ENCODE measurements around the gene SST.
"Not testable (repeated sequence)": the region's sequence is repeated elsewhere in the genome, so short reads cannot be mapped to it uniquely, and the experiment has no call there.

SST gene

DNA sequence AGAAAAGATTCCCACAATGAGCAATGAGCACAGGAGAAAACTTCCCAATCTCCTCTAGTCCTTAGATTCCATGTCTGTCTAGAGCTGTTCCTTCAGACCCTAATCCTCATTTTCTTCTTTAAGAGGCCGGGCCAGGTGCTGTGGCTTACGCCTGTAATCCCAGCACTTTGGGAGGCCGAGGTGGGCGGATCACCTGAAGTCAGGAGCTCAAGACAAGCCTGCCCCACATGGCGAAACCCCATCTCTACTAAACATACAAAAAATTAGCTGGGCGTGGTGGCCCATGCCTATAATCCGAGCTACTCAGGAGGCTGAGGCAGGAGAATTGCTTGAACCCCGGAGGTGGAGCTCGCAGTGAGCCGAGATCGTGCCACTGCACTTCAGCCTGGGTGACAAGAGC is 11.6 kb upstream of the SST start:
- DNase-seq, result not testable (repeated sequence)

DNA sequence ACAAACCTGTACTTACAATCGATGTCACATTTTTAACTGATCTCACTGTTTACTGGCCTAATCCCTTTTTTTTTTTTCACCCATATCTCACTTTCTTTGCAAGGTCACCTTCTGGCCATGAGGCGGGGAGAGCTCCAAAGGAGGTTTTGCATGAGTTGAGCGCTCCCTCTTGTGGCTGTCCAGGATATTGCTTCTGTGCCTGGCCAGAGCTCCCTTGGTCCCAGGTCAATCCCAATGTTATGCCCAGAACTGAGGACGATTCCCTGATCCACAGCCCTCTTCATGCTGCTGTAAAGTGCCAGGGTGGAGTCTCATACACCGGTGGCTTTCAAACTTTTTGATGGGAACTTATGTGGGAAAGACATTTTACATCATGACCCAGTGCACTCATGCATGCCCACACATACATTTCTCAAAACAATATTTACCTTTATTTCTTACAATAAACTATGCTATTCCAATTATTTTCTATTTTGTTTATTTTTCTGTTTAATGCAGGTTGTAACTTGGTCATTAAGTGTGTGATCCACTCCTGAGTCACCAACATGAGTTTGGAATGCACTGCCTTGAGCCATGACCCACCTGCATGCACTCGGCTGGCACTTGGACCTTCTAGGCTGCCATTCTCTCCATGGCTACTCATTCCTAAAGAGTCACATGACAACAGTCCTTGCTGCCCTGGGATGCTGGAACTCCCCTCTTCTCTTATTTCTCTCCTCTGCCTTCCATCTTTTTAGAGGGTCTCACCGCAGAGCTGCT is 9.6 kb upstream of the SST start:
- peak in 4 of 5 experiments; percentile 16 to 50 (median 46) for DNase-seq

DNA sequence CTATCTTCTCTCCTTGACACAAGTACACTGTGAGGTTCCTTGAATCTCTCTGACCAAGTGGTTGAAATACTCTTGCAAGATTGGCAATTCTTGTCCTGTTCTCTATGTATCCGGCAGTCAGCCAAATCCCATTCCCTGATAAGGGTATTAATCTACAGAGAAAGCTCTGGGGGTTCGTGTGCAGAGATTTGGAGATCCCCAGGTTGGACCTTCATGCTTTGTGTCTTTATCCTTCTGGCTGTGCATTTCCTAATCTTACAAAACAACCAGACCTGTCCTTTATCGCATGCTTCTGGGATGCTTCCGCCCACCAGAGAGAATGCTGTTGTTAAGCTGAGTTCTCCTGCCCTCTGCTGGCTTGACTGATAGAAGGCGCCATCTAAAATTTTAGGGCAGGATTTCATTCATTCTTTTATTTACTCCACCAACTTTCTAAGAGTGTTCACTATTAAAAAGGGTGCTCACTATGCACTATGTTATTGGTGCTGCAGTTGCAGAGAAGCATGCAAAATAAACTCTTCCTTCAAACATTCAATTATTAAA is 8.6 kb upstream of the SST start:
- DNase-seq, result peak in 1 of 5 experiments; percentile 38

DNA sequence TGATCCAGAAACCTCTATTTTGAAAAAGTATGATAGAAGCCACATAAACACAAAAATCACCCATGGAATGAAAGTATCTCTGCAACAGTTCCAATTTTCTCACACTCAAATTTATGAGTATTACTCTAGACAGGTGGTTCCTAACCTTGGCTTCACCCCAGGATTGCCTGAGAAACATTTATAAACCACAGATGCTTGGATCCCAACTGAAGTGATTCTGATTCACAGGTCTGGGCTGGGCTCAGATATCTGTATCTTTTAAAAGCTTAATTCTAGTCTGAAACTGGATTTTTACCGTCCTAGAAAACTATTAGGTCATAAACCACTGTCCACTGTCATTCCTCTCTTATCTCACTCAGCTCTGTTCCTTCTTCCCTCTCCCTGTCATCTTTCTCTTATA is 7.4 kb upstream of the SST start:
- no peak for DNase-seq

DNA sequence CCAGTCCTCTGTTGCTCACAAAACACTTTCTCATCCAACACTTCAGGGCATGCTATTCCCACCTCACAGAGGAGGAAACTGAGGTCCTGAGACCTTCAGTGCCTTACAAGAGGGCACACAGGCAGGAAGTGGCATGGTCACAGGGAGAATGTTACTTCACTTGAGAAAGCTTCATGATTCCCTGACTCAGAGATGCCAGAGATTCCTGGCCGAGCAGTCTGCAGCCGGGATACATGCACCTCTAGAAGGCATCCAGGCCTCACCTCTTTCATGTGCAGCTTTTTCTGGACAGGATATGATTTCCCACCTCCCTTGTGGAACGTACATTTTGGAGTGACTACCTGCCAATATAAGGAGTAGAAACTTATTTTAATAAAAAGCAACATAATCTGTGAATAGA is 2.8 kb upstream of the SST start:
- no peak for DNase-seq

DNA sequence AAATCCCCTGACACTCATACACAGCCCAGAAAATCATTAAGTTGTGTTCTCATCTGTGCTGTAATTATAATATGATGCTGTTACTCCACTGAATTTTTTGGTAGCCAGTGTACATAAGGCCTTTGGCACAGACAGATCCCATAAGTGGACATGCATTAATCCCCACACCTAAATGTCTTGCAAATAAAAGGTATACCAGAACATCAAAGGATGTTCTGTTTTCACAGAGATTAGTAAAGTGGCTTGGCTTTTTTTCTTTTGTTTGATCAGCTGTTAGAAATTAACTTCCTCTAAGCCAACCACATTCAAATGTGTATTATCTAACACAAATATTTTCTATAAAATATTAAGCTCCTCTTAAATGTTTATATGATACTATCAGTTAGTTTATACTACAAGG is 2.7 kb downstream of the SST start:
- no peak for DNase-seq

DNA sequence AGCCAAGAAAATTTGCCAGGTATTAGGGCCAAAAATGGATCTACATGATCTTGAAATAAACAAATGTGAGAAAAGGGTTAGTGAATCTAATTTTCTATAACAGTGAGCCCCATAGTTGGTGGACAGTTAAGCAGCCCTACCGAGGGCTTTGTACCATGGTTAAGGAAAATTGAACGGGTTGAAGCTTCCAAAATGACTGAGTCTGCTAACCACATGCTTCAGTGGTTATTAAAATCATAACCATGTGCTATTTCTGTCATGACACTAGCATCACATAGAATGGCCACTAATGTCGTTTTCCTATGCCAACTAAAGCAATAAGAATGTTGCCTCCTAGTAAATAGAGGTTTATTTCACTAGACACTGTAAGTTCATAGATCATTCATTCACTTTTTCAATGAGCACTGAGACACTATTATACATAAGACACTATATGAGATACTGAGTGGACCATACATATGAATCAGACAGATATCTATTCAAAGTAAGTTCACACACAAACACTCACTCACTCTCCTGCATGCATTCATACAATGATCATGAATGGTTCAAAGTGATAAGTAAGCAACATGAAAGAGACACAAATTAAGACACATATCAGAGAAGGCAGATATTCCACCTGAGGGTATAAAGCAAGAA is 4.3 kb downstream of the SST start:
- no peak for DNase-seq

DNA sequence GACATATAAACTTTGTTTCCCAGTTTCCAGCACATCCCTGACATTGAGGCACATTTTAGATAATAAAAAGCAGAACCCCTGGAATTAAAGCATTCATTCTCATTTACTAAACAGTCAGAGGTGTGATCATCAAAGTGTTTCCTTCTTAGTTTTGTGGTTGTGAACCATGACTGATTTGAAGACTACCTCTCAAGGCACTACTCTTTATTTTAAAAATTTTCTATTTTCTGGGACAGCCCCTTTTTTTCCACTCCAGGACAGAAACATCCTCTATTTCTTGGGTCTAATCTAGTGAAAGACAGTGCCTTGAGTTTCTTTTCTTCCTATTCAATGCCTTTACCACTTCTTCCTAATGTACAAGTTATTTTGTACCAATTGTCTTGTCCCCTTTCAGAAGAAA is 5.2 kb downstream of the SST start:
- no peak for DNase-seq

DNA sequence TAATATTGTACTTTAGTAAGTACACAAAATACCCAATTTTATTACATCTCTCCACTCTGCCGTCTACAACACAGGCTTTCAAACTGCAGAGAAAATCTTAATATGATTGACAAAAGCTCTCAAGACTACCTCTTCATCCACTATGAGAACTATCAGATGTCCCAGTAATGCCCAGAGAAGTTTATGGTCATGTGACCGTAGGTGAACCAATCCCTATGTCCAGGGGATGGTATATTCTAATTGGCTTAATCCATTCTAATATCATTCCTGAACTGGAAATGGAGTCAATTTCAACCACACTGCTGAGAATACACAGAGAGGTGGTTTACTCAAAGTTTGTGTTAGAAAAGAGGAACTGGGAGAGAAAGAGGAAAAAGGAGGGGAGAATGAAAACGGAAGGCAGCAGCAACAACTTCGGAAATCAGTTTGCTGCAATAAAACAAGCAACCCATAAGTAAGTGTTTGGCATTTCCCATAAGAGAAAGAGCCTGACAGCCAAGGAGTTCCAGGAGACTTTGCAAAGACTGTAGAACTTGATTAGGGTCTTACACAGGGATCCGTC is 7.3 kb downstream of the SST start:
- DNase-seq, result no peak

DNA sequence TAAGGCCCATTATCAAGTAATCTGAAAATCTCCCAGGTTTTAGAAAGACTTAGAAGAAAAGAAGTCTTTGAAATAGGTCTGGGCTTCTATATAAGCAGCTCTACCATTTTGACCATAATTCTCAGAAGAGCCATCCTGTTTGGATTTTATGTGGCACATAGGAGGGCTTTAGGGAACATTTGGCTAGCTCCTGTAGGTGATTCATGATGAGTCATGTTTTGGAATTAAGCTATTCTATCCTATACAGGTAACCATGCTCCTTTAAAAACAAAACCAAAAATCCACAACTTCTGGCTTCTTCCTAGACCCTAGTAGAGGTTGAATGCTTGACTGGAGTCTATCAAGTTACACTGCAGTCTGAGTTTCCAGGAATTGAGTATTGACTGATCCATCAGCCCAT is 8.9 kb downstream of the SST start:
- DNase-seq, result no peak

DNA sequence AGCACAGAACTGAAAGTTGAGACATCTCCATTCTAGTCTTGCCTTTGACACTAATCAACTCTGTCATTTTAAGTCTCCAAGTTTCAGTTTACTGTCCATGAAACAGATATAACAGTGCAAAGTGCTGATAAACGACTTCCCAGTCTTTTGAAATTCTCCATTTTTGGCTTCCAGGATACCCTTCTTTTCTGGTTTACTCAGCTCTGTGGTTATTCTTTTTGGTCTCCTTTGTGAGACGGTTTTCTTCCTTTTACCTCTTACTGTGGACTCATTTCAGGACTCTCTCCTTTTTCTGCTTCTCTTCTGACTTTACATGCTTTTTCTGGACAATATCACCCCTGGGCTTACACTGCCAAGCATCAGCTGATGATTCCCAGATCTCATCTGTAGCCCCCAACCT is 18.9 kb downstream of the SST start:
- no peak for DNase-seq

DNA sequence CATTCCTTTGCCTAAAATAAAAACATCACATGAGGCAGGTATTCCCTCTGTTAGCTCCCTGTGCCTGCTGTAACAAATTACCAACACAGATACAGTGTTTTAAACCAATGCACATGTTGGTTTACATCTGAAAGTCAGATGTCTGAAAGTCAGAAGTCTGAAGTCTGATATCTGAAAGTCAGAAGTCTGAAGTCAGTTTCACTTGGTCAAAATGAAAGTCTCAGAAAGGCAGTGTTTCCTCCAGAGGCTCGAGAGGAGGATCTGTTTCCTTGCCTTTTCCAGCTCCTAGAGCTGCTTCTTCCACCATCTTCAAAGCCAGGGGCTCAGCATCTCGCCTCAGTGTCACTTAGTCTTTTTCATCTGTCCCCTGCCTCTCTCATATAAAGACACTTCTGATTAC is 22.0 kb downstream of the SST start:
- DNase-seq, result no peak

DNA sequence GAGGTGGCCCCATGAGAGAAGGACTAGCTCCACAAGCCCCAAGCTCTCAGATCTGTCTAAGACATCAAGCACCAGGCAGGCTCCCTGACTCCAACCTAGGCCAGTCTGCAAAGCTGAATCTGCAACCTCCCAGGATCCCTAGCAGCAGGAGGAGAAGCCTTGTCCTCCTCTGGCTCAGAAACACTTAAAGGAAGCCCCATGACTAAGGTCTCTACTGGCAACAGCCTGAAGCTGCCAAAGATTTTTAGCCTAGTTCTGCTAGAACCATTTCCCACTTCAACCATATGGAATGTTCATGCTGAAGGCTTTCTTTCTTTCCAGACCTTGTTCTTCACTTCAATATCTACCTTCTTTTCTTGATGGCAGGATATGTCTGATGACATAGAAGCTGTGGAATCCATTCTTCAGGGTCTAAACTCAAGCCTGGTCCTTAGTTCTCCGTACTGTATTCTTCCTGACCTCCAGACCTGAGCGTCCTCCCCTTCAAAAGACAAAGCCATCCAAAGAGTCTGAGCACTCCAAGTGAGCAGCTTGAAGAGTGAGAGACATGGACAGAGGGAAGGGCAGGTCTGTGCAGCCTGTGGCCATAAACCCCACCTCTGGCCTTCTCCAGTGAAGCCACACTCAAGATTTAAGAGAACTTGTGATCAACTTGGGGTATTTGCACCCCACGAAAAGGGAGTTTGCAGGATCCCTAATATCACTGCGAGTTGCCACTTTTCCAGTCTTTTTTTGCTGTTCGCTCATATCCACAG is 23.1 kb downstream of the SST start:
- no peak for DNase-seq

DNA sequence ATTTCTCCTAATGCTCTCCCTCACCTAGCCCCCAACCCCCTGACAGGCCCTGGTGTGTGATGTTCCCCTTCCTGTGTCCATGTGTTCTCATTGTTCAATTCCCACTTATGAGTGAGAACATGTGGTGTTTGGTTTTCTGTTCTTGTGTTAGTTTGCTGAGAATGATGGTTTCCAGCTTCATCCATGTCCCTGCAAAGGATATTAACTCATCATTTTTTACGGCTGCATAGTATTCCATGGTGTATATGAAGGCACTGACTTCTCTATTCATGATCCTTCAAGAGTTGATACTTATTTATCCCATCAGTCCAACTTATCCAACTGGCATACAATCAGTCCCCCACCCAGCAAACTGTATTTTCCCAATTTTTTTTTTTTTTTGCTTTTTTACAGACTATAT is 24.8 kb downstream of the SST start:
- not testable (repeated sequence) for DNase-seq

DNA sequence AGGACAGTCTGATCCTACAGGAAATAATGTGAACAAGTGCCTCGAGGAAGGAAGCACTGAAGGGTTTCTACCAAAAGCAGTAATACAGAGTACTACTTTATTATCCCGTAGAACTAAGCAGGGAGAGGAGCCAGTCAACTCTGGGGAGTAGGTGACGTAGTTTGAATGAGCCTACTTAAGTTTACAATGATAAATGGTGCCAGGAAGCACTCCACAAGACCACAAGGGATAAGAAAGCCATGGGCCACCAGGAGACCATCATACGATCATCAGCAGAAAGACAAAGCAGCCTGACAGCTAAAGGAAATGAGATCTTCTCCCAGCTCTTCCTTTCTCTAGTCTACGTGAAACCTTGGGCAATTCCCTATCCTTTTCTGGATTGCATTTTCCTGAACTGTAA is 27.3 kb downstream of the SST start:
- DNase-seq, result no peak

DNA sequence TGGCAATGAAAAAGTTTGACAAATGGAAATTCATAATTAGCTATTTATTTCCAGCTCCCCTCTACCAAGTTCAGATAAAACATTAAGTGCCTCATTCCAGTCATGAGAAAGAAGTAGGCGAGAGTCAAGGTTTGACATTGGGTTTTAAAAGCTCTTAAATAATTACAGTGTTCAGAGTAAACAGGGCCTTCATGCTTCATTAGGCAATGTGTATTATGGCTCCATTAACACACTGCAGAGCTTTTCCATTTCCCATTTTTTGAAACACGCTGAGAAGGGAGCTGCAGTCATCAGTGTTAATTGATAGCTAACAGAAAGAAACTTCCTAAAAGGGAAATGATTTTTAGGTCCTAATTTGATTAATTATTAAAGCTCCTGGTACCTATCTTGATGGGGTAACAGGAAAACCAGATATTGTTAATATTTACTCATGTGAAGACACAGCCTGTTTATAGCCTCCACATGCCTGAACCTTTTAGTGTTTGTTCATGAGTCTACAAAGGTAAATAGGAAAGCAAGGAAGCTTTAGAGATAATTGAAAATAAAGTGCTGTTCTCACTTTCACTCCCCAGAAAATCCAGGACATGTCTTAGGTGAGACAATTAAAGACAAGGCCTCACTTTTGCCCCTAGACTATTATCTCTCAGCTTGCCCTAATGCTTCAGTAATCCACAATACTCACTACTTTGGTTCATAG is 28.7 kb downstream of the SST start:
- no peak for DNase-seq

DNA sequence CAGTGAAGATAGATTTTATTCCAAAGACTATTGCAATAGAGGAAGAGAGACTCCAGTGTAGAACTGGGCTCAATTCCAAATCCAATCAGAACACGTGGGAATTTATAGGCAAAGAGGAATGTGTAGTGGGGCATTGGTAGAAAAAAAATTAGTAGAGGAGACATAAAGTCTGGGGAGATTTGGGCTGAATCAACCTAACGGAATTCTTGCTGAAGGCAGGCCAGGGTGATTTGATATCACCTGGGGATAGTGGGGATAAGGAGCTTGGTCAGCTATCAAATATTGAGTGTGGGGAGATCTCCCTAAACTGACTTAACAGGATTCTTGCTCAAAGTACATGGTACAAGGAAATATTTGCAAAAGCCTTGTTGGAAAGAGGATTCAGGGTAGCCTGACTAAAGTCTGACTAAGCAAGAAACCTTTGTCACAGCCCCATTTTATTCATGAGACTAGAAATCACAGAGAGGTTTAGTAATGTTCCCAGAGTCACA is 29.6 kb downstream of the SST start:
- DNase-seq, result no peak

DNA sequence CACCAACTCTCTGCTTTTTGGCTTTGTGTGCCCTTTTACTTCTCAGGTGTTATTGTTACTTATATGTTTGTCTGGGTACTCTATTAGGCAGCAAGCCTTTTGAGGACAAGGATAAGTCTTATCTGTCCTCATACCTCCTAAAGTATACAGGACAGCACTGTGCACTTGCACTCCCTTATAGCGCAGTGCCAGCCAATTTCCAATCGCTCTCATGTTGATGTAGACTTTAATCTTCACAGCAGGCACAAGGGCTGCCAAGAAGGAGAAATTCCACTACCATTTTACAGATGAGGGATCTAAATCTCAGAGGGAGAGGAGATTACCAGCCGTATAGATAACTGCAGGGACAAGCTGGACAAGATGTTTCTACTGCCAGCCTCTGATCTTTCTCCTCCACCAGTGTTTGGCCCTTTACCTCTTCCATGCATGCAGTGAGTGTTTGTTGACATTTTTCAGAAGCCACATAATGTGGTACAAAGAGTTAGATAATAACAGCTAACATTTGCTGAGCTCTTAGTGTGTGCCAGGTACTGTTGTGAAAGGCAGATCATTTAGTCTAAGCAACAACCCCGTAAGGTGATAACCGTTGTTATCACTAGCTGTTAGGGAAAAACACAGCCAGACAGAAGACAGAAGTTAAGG is 30.1 kb downstream of the SST start:
- DNase-seq, result no peak

DNA sequence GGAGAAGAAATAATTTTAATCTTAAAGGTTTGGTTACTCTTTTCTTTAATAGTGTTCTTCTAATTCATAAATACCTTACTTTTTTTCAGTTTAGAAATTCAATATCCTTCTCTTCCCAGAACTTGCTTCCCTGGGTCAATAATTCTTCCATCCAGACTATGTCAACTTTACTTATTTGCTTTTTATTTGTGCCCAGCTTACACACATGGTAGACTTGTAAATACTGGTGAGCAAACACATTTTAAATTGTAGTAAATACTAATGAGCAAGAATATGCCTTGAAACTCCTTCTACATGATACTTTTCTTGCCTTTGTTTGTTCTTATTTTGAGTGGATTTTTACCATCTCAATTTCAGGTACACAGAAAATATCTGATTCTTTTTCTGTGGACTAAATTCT is 33.7 kb downstream of the SST start:
- no peak for DNase-seq

DNA sequence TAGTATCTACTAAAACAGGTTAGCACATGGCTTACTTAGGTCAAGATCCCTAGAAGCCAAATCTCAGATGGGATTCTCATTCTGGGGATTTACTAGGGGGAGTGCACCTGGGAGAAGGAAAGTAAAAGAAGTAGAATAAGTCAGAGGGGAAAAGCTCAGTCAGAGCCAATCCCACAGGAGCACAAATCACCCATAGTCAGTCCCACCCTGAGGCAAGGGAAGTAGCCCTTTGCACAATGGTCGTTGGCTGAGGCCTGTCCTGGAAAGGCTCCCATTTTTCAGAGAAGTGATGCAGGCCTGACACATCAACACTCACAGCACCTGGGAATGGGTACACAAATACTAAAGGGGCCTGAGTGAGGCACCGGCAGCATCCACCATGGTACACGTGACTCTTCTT is 39.8 kb downstream of the SST start:
- no peak for DNase-seq

DNA sequence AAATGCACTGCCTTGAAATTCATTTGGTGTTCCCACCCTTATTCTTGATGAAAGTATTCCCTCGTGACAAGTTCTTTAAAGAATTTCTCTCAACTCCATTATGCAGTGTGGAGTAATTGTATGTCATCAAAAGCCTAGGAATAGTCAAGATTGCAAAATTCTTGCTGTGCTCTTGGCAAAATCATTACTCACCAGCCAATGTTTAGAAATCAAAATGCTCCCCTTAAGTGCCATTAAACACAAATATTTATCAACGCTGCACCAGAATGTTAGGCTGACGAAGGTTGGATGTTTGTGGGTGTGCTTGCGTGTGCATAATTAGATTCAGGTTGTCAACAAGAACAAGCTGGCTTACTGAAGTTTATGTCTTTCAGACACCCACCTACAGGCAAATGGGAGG is 40.5 kb downstream of the SST start:
- DNase-seq, result no peak

DNA sequence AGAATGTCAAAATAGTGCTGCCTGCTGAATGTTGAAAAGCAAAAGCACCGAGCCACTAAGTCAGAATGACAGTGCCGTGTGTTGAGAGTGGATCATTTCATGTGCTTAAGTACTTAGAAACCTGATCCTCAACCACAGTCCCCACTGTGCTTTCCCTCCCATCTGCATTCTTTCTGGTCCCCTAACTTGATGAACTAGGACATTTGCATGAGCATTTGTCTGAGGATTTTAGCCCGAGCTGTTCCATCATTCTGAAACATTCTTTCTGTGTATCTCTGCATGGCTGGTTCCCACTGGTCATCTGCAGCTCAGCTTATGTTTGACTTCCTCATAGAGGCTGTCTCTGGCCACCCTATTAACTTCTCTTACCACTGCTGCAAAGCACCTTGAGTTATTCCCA is 42.0 kb downstream of the SST start:
- no peak for DNase-seq

All from T-helper 2 cell (primary cell).